Glutamatergic neuron (in vitro differentiated cells): ENCODE measurements around the gene XYLT1. TPM values are rescaled to one million over a fixed set of nuclear protein-coding genes. Genes with fewer than 3 reads are reported as not detected.

ENCODE experiments used
- DNase-seq: peaks from one replicate; pipeline ENCODE4 v3.0.0; 2022
- H3K27ac Mint-ChIP-seq: one replicate; pipeline ENCODE4 v1.8.0; 2020; ENCODE audit warnings: mild to moderate bottlenecking, mixed read lengths, inconsistent platforms; ENCODE audit not compliant: unreplicated experiment
- H3K27me3 Mint-ChIP-seq: one replicate; pipeline ENCODE4 v1.8.0; 2020; ENCODE audit warnings: mild to moderate bottlenecking, moderate library complexity, mixed read lengths, inconsistent platforms; ENCODE audit not compliant: unreplicated experiment
- H3K36me3 Mint-ChIP-seq: one replicate; pipeline ENCODE4 v1.8.0; 2020; ENCODE audit warnings: mild to moderate bottlenecking, mixed read lengths, inconsistent platforms; ENCODE audit not compliant: unreplicated experiment
- H3K4me1 Mint-ChIP-seq: one replicate; pipeline ENCODE4 v1.8.0; 2020; ENCODE audit warnings: mild to moderate bottlenecking, low read depth, mixed read lengths, inconsistent platforms; ENCODE audit not compliant: unreplicated experiment
- H3K4me3 Mint-ChIP-seq: one replicate; pipeline ENCODE4 v1.8.0; 2020; ENCODE audit warnings: mild to moderate bottlenecking, mixed read lengths, inconsistent platforms; ENCODE audit not compliant: unreplicated experiment
- H3K9me3 Mint-ChIP-seq: one replicate; pipeline ENCODE4 v1.8.0; 2020; ENCODE audit warnings: mild to moderate bottlenecking, moderate library complexity, mixed read lengths, inconsistent platforms; ENCODE audit not compliant: unreplicated experiment
- CTCF ChIP-seq: fragments of 200-600 bp; sonication (generic); IDR thresholded peaks from one replicate; pipeline ENCODE4 v1.5.0; 2021; ENCODE audit not compliant: partially characterized antibody, unreplicated experiment
- total RNA-seq: library from RNA; stranded (reverse); fragmentation: NEBNext Ultra II Directional; extraction: Animal tissue kit (Norgen Biotek cat#: 25700); gene quantifications from one replicate; pipeline ENCODE4 v1.2.1, GENCODE V29; 2021; ENCODE audit not compliant: unreplicated experiment

Gene XYLT1
- total RNA-seq, 1 donor from 2014 or later, result 18.4 TPM

GRCh38 chr16:17296431-17296830 lies 174.3 kb downstream of the XYLT1 start:
- Mint-ChIP-seq H3K27ac (no peak overlapping the region), H3K4me1 (peaks cover 23% of the 10 kb centered on the region), H3K27me3 (peaks cover 2% of the 10 kb centered on the region), H3K36me3 (no peaks in the 10 kb centered on the region), H3K9me3 (no peaks in the 10 kb centered on the region), H3K4me3 (no peak overlapping the region)
- peak; percentile 31 for DNase-seq
- no peak for TF ChIP-seq CTCF

GRCh38 chr16:17295948-17296347 lies 174.8 kb downstream of the XYLT1 start:
- Mint-ChIP-seq H3K4me3 (no peak overlapping the region), H3K27me3 (peaks cover 2% of the 10 kb centered on the region), H3K4me1 (peaks cover 23% of the 10 kb centered on the region), H3K9me3 (no peaks in the 10 kb centered on the region), H3K27ac (no peak overlapping the region), H3K36me3 (no peaks in the 10 kb centered on the region)
- TF ChIP-seq CTCF, result no peak
- no peak for DNase-seq

GRCh38 chr16:17294856-17295255 lies 175.9 kb downstream of the XYLT1 start:
- no peak overlapping the region for H3K4me3 Mint-ChIP-seq
- no peak for TF ChIP-seq CTCF
- H3K36me3 Mint-ChIP-seq, result no peaks in the 10 kb centered on the region
- H3K27me3 Mint-ChIP-seq, result peaks cover 2% of the 10 kb centered on the region
- no peaks in the 10 kb centered on the region for H3K9me3 Mint-ChIP-seq
- peaks cover 20% of the 10 kb centered on the region for H3K4me1 Mint-ChIP-seq
- DNase-seq, result no peak
- no peak overlapping the region for H3K27ac Mint-ChIP-seq

- Mint-ChIP-seq H3K27ac (no peak overlapping the region), H3K27me3 (peaks cover 2% of the 10 kb centered on the region), H3K9me3 (peaks cover 2% of the 10 kb centered on the region), H3K36me3 (peaks cover 3% of the 10 kb centered on the region), H3K4me3 (no peak overlapping the region), H3K4me1 (peaks cover 12% of the 10 kb centered on the region)
- TF ChIP-seq CTCF, result no peak
- no peak for DNase-seq
These were observed 176.8 kb downstream of the XYLT1 start for GRCh38 chr16:17293813-17294558.

- Mint-ChIP-seq H3K4me3 (no peak overlapping the region), H3K27me3 (peaks cover 2% of the 10 kb centered on the region), H3K36me3 (peaks cover 3% of the 10 kb centered on the region), H3K27ac (no peak overlapping the region), H3K4me1 (peaks cover 11% of the 10 kb centered on the region), H3K9me3 (peaks cover 2% of the 10 kb centered on the region)
- no peak for DNase-seq
- no peak for TF ChIP-seq CTCF
These were observed 179.5 kb downstream of the XYLT1 start for GRCh38 chr16:17291289-17291688.
